GM11168 (cell line): Measurements from ENCODE around the gene DNAJB6.
"Not testable (repeated sequence)": the region's sequence is repeated elsewhere in the genome, so short reads cannot be mapped to it uniquely, and the experiment has no call there.

ENCODE experiments used
- in situ Hi-C: fragments of 300-500 bp; cut with MboI; formaldehyde crosslinking; loops from one replicate; pipeline ENCODE4 v1.12.0; 2022; ENCODE audit warnings: low sequenced_read_pairs; ENCODE audit not compliant: unreplicated experiment

DNAJB6 gene

DNA sequence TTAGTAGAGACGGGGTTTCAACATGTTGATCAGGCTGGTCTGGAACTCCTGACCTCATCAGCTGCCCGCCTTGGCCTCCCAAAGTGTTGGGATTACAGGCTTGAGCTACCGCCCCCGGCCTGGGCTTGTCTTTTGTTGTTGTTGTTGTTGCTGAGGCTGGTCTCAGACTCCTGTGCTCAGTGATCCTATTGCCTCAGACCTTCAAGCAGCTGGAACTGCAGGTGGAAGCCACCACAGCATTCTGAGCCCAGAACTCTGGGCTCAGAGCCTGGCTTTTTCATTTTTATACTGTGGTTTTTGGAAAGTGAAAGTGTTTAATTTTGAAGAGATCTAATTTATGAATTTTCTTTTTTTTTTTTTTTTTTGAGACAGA is 16.2 kb upstream of the DNAJB6 start:
- in situ Hi-C loops, result no loop called here

- in situ Hi-C loops, result no loop called here
These were observed 13.4 kb upstream of the DNAJB6 start for GRCh38 chr7:157323401-157323800.

- in situ Hi-C loops, result no loop called here
These were observed 7.4 kb upstream of the DNAJB6 start for GRCh38 chr7:157329447-157329846.

DNA sequence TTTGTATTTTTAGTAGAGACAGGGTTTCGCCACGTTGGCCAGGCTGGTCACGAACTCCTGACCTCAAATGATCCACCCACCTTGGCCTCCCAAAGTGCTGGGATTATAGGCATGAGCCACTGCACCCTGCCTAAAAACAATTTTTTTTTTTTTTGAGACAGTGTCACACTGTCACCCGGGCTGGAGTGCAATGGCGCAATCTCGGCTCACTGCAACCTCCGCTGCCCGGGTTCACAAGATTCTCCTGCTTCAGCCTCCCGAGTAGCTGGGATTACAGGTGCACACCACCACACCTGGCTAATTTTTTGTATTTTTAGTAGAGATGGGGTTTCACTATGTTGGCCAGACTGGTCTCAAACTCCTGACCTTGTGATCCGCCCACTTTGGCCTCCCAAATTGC is 6.2 kb upstream of the DNAJB6 start:
- in situ Hi-C loops, result not testable (repeated sequence)

DNA sequence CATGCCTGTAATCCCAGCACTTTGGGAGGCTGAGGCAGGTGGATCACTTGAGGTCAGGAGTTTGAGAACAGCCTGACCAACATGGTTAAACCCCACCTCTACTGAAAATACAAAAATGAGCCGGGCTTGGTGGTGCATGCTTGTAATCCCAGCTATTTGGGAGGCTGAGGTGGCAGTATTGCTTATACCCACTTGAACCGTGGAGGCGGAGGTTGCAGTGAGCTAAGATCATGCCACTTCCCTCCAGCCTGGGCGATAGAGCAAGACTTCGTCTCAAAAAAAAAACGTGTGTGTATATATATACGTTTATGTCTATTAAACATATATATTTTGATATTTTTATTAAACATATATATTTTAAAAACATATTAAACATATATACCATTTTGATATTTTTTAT is 5.8 kb upstream of the DNAJB6 start:
- in situ Hi-C loops, result not testable (repeated sequence)

DNA sequence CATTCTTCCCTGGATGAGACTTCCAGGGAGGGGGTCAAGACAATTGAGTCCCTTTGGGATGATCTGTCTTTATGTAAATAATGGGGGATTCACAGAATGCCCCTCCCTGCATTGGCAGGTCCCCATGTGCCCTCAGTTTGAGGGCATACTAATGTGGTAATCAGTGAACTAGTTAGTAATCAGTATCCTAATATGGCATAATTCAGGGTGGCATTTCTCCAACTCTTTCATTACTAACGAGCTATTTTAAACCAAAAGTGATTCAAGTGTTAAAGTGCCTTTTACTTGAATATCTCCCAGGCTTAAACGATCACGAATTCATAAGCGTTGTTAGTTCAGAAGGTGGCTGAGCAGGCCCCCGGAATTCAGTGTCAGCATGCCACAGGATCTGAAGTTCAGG is 1.6 kb upstream of the DNAJB6 start:
- in situ Hi-C loops, result no loop called here

- in situ Hi-C loops, result no loop called here
These were observed 817 bp upstream of the DNAJB6 start for GRCh38 chr7:157335991-157336382.

GRCh38 chr7:157337316-157338149 is 729 bp downstream of the DNAJB6 start:
- in situ Hi-C loops, result no loop called here

DNA sequence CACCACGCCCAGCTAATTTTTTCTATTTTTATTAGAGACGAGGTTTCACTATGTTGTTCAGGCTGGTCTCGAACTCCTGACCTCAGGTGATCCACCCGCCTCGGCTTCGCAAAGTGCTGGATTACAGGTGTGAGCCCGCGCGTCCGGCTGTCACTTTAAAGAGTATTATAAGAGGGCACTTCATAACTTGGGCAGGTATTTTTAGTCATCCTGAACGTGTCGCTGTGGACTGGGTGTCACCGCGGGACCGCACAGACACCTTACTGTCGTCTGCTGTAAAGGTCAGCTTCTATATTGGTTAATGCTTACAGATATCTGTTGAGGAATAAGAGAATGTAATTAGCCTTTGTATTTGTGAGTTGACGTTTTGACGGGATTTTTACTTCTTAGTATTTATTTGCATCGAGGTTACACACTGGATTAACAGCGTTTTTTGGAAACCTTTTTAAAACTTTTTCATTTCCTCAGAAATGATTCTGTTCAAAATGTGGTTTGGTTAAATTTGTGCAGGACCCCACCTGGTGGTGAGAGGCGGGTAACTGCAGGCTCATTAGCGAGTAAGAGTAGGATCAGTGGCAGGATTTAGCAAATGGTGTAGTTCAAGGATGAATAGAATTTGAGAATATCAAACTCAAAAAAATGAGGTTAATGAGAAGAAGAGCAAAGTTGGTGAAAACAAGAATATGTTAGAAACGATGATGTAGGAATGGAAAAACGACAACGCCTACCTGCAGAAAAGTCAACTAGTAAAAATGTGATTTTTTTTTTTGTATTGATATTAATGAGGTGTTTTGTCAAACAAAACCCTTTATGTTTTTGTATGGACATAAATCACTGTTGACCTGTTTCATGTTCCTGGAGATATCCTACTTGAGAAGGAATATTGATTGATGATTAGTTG is 3.2 kb downstream of the DNAJB6 start:
- in situ Hi-C loops, result no loop called here

GRCh38 chr7:157347217-157347904 is 10.6 kb downstream of the DNAJB6 start:
- in situ Hi-C loops, result no loop called here

GRCh38 chr7:157348548-157348947 is 11.7 kb downstream of the DNAJB6 start:
- in situ Hi-C loops, result no loop called here

GRCh38 chr7:157352516-157352915 is 15.7 kb downstream of the DNAJB6 start:
- in situ Hi-C loops, result no loop called here

DNA sequence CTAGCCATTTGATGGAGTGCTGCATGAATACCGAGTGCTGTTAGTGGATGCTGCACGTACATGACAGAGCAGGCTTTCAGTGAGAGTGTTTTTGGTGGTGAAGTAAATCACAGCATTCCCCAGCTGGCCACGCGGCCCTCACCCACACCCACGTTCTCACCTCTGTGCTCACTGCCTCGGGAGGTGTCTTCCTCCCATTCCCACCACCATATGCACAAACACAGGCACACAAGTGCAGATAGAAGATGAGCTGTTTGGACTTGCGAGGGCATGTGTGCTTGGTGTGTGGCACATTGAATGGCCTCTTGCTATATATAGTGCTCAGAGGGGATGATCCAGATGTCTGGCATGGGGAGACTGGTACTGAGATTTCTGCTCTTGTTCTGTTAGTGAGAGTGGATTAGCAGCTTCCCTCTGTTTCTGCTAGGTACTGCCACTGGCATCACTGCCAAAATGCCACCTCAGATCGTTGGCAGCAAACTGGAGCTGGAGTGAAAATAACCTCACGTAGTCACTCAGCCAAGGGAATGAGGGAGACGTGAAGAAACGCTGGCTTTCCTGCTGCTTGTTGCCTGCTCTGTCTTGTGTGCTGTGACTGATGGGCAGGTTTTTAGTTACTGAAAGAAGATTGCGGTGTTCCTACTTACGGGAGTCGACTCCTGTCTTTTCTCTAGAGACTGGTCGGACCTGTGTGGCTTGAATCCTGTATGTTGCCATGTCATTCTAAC is 19.1 kb downstream of the DNAJB6 start:
- in situ Hi-C loops, result no loop called here

- in situ Hi-C loops, result no loop called here
These were observed 20.6 kb downstream of the DNAJB6 start for GRCh38 chr7:157357129-157358040.

DNA sequence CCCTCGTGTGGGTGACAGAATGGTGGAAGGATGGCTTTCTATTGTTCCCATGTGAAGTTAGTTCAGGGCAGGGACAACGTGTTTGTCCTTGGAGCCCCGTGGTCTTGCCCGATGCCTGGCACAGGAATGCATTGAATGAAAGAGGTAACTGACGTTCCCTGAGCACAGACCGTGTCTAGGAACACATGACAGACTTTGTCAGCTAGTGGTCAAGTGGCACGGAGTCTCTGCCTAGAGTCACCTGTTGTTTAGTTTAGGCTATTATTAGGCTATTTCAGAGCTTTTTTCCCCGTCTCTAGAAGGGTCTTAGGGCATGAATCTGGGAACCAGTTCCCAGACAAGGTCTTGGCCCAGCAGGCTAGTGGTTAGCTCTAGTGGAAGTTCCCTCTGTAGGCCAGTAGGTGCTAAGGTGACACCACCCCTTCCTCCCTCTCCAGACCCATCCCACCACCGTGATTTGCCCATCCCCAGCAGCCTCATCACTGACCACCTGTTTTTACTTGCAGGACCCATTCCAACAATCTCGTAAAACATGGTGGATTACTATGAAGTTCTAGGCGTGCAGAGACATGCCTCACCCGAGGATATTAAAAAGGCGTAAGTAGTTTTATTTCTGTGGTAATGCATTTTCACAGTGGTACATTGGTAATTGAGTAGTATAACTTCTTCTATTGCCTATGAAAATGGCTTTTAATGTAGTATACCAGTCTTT is 21.4 kb downstream of the DNAJB6 start:
- in situ Hi-C loops, result no loop called here

- in situ Hi-C loops, result no loop called here
These were observed 21.9 kb downstream of the DNAJB6 start for GRCh38 chr7:157358753-157359096.

GRCh38 chr7:157359581-157359980 is 22.8 kb downstream of the DNAJB6 start:
- in situ Hi-C loops, result no loop called here

- in situ Hi-C loops, result no loop called here
These were observed 23.8 kb downstream of the DNAJB6 start for GRCh38 chr7:157360483-157361025.
